Right ventricle myocardium inferior (tissue), 1 donor: Measurements from ENCODE around the gene CECR2. TPM values are rescaled to one million over a fixed set of nuclear protein-coding genes. Genes with fewer than 3 reads are reported as not detected.
"Not testable (repeated sequence)": the region's sequence is repeated elsewhere in the genome, so short reads cannot be mapped to it uniquely, and the experiment has no call there.

Experiments used
- ATAC-seq: fragments of 200-7000 bp; cut with Tn5 transposase; one replicate; pipeline ENCODE4 v1.9.1; 2020; ENCODE audit warnings: mild to moderate bottlenecking, moderate library complexity
- DNase-seq: peaks from one replicate; pipeline ENCODE4 v3.0.0; 2021; ENCODE audit errors: missing footprints
- intact Hi-C: fragments of 100-400 bp; cut with DNase I; formaldehyde crosslinking; loops from one replicate; pipeline ENCODE4 v1.11.0; 2022
- total RNA-seq: library from RNA; stranded (reverse); fragmentation: NEBNext Ultra II Directional; extraction: Animal tissue kit (Norgen Biotek cat#: 25700); gene quantifications from one replicate; pipeline ENCODE4 v1.2.1, GENCODE V29; 2021
- donor health status: DM: no; HTN: yes; CAD: no; lungs with severe emphysema.

Gene CECR2
- total RNA-seq, 1 donor from 2014 or later = 6.4 TPM

- intact Hi-C loops = no loop called here
- ATAC-seq (peak; percentile 83), DNase-seq (no peak)
These were observed 114.6 kb downstream of the CECR2 start for GRCh38 chr22:17483688-17484372.

DNA sequence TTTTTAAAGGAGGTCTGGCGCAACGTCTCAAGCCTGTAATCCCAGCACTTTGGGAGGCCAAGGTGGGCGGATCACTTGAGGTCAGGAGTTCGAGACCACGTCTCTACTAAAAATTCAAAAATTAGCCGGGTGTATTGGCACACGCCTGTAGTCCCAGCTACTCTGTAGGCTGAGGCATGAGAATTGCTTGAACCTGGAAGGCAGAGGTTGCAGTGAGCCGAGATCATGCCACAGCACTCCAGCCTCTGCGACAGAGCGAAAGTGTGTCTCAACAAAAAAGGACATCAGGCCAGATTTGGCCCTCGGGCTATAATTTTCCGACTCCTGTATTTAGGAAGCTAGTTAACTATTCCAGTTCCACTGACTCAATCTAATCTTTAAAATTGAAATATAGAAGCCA, 115.3 kb downstream of the CECR2 start:
- intact Hi-C loops = no loop called here
- ATAC-seq = no peak

GRCh38 chr22:17486313-17486712, 117.1 kb downstream of the CECR2 start:
- intact Hi-C loops = no loop called here
- DNase-seq (no peak), ATAC-seq (no peak)

More for the DNA sequence above, 115.3 kb downstream of the CECR2 start:
- DNase-seq = no peak

DNA sequence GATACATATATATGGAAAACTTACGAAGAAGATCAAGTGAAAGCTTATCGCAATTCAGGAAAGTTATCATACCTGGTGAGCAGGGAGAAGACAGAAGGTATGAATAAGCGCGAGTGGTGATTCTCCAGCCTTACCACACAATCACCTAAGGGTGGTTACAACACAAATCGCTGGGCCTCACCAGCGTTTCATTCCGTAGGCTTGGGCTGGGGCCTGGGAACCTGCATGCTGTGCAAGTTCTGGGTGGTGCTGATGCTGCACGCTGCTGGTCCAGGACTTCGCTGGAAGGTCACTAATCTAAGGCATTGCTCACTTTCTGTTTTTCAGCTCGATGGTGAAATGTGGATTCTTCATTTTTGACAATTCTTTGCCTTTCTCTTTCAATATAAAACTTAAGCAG, 117.5 kb downstream of the CECR2 start:
- ATAC-seq = no peak
- no peak for DNase-seq
- intact Hi-C loops = no loop called here

GRCh38 chr22:17489101-17489500, 119.8 kb downstream of the CECR2 start:
- DNase-seq (no peak), ATAC-seq (no peak)
- intact Hi-C loops = no loop called here

DNA sequence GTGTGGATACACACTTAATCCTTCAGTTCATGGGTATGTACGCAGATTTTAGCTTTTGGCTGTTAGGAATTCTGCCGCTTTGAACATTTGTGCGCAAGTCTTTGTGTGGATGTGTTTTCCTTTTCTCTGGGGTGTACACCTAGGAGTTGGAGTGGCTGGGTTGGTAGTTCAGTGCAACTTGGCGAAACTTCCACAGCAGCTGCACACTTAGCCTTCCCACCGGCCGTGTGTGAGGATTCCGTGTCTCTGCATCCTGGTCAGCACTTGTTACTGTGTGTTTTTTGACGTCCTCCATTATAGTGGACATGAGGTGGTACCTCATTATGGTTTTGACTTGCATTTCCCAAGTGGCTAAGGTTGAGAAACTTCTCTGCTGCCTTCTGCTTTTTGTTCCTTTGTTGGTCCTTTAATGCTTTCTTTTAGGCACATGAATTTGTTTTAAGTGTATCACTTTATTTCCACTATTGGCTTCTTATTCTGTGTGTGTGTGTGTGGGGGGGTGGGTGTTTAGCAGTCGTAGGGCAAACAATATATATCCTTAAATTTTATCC, 121.9 kb downstream of the CECR2 start:
- DNase-seq = no peak
- intact Hi-C loops = no loop called here
- ATAC-seq = no peak

DNA sequence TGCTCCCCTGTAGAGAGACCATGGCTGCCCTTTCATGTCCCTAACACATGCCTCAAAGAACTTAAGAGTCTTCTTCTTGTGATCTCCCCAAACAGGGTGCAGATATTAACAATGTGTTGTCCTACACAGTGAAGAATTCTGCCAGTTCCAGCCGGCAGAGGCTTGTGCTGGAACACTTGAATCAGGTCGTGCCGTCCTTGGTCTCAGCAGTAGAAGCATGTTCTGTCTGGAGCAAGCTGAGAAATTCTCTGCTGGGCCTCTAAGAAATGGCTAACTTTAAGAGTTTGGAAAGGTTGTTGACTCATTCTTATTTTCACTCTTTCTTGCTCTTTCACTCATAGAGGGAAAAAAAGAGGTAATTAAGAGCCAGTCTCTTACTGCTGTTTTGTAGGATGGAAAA, 123.0 kb downstream of the CECR2 start:
- intact Hi-C loops = no loop called here
- ATAC-seq (peak; percentile 84), DNase-seq (no peak)

DNA sequence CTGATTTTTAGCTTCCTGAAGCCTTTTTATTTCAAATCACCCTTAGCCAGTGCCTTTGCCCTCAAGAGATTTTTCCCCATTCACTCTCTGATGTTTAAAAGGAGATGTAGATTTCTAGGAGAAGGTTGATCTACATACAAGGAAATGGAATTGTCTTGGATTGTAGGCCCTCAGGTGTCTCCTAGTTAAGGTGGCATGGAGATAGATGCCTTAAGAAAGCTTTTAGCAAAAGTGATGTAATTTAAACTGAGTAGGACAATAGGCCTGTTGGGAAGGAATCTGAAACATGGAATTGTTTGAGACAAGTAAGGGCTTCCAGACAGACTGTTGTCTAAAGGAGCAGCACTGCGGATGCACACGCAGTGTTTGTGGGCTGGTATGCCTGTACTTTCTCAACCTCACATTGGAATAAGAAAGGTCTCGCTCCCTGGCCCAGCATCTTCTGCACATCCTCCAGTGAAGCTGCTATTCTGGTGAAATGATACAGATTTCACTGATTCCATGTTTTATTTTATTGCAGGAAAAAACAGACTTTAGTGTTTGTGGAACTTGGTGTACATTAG, 124.2 kb downstream of the CECR2 start:
- intact Hi-C loops = no loop called here

DNA sequence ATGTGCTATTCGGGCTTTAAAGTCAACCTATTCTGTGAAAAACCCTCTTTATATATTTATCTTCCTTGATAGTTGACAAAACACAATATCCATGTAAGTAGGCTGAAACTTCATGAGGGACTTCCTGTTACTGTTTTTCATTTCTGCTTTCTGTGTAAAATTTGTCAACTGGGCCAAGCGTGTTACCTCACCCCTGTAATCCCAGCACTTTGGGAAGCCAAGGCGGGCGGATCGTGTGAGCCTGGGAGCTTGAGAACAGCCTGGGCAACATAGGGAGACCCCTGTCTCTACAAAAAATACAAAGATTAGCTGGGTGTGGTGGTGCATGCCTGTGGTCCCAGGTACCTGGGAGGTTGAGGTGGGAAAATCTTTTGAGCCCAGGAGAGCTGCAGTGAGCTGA, 127.6 kb downstream of the CECR2 start:
- intact Hi-C loops = no loop called here
- DNase-seq (no peak), ATAC-seq (no peak)

More for the DNA sequence above, 124.2 kb downstream of the CECR2 start:
- DNase-seq (no peak), ATAC-seq (no peak)

DNA sequence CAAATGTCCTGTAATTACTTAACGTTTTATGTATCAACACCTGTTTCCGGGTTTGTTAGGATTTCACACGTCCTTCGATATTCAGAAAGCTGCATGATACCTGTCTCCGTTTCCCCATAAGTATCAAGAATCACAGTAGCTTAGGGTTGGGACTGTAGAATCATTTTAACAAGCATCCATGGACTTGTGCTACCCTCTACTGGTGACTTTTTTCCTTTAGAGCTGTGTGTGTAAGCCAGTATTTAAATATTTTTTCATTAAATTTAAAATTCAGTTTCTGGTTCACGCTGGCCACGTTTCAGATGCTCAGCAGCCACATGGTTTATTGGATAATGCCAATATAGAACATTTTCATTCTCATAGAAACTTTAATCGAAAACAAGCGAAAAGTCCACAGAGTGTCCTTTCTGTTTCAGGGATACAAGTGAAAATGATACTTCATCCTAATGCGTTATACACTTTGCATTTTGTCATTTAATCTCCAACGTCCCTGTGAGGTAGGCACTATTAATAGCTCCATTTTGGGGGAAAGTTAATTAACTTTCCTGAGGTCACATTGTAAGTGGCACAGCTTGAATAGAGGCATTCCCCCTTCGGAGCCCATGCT, 132.5 kb downstream of the CECR2 start:
- ATAC-seq (peak; percentile 85), DNase-seq (no peak)
- intact Hi-C loops = loop anchor here (2.0 to 10.0 kb wide), 4 partner anchors 133 to 425 kb away; partner anchors contain the start of gene CECR2

GRCh38 chr22:17508110-17508509, 138.8 kb downstream of the CECR2 start:
- ATAC-seq = no peak
- intact Hi-C loops = loop anchor here (10.0 kb wide), 1 partner anchor 303 kb away; no protein-coding TSS in a partner anchor

DNA sequence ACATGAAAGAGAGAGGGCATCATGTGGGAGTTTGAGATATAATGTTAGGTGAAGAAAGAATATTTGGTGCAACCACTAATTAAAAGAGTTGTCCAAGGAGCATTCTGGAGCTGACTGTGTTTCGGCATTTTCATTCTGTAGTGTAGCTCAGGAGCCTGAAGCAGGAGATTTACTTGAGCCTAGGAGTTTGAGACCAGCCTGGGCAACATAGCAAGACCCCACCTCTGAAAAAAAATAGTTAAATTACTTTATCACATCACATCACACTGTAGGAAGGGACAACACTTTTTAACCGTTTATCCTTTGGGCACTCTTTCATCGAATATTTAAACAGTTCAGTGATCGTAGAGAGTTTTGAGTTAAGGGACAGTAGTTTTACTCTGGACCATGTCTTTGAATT, 143.7 kb downstream of the CECR2 start:
- intact Hi-C loops = no loop called here
- ATAC-seq = no peak
- no peak for DNase-seq

More at GRCh38 chr22:17508110-17508509, 138.8 kb downstream of the CECR2 start:
- DNase-seq = no peak

- intact Hi-C loops = no loop called here
- ATAC-seq = peak; percentile 40
- no peak for DNase-seq
These were observed 144.4 kb downstream of the CECR2 start for GRCh38 chr22:17513612-17514011.

- peak; percentile 85 for ATAC-seq
- intact Hi-C loops = no loop called here
- DNase-seq = no peak
These were observed 144.8 kb downstream of the CECR2 start for GRCh38 chr22:17514084-17514483.

DNA sequence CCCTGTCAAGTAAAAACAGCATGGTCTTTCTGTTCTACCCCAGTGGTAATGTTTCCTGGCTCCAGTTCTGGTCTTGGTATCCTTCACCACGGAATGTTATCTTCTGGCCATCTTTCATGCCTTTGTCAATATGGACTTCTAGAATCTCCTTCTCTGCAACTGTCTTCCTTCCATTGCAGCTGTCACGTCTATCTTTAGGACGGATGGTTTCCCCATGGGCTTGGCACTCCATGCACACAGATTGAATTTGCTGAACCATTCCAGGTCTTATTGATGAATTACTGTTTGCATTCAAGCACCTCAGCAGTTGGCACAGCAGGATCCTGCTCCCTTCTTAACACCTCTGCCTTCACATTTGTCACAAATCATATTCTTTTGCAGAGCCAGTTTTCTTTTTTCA, 149.1 kb downstream of the CECR2 start:
- no peak for DNase-seq
- no peak for ATAC-seq
- intact Hi-C loops = no loop called here

- DNase-seq, intact Hi-C loops, ATAC-seq: not testable (repeated sequence)
These were observed 152.7 kb downstream of the CECR2 start for GRCh38 chr22:17521971-17522370.

GRCh38 chr22:17523925-17524324, 154.7 kb downstream of the CECR2 start:
- ATAC-seq (no peak), DNase-seq (no peak)
- intact Hi-C loops = no loop called here

- DNase-seq (no peak), ATAC-seq (no peak)
- intact Hi-C loops = no loop called here
These were observed 167.0 kb downstream of the CECR2 start for GRCh38 chr22:17536269-17536668.

- no peak for ATAC-seq
- intact Hi-C loops = no loop called here
- DNase-seq = no peak
These were observed 167.9 kb downstream of the CECR2 start for GRCh38 chr22:17537155-17537554.

DNA sequence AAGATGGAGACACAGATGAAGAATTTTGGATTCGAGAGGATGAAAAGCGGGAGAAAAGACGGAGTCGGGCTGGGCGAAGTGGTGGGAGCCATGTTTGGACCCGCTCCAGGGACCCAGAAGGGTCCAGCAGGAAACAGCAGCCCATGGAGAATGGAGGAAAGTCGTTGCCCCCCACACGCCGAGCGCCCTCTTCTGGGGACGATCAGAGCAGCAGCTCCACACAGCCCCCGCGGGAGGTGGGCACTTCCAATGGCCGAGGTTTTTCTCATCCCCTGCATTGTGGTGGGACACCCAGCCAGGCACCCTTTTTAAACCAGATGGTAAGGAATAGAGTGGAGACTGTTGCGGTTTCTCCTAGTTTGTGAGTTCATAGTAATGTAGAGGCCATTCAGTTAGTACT, 171.2 kb downstream of the CECR2 start:
- no peak for ATAC-seq

More for the DNA sequence above, 171.2 kb downstream of the CECR2 start:
- no peak for DNase-seq
- intact Hi-C loops = no loop called here
